Uterus (tissue), 4 donors: Measurements from ENCODE around the gene MAGEB1. TPM values are rescaled to one million over a fixed set of nuclear protein-coding genes. Genes with fewer than 3 reads are reported as not detected.

Source experiments
- DNase-seq, 2 donors: peaks; one replicate each; pipeline ENCODE4 v3.0.0-alpha.2; 2019 to 2020
- H3K27ac ChIP-seq, 2 donors: fragments of 200-600 bp; sonication (generic); 1 replicate in 1 of 2; 2 replicates in 1 of 2; pipeline ENCODE4 v1.5.1; 2016 to 2018
- H3K27me3 ChIP-seq, 2 donors: fragments of 200-600 bp; sonication (generic); one replicate each; pipeline ENCODE4 v1.5.1; 2018 to 2019; ENCODE audit warnings: control low read depth in 1 of 2
- H3K36me3 ChIP-seq, 2 donors: fragments of 200-600 bp; sonication (generic); one replicate each; pipeline ENCODE4 v1.5.1; 2019; ENCODE audit warnings: control low read depth in 1 of 2
- H3K4me1 ChIP-seq, 2 donors: fragments of 200-600 bp; sonication (generic); one replicate each; pipeline ENCODE4 v1.5.1; 2018 to 2019; ENCODE audit warnings: control low read depth in 1 of 2
- H3K4me3 ChIP-seq, 2 donors: fragments of 200-600 bp; sonication (generic); 1 replicate in 1 of 2; 2 replicates in 1 of 2; pipeline ENCODE4 v1.5.1; 2018 to 2019; ENCODE audit warnings: mild to moderate bottlenecking in 1 of 2
- H3K9me3 ChIP-seq, 2 donors: fragments of 200-600 bp; sonication (generic); one replicate each; pipeline ENCODE4 v1.5.1; 2019; ENCODE audit warnings: control low read depth in 1 of 2
- CTCF ChIP-seq, 4 experiments: fragments of 200-600 bp in 2 of 4; fragments of 450-650 bp in 2 of 4; sonication (generic) in 2 of 4; IDR thresholded peaks; one replicate each; pipeline ENCODE4 v1.5.1; 2016 to 2019; ENCODE audit warnings: antibody characterized with exemption in 4 of 4, mild to moderate bottlenecking in 2 of 4, moderate library complexity in 1 of 4
- POLR2A ChIP-seq, 2 donors: fragments of 450-650 bp; IDR thresholded peaks; one replicate each; pipeline ENCODE4 v1.6.1; 2016; ENCODE audit warnings: antibody characterized with exemption in 2 of 2, mild to moderate bottlenecking in 1 of 2, moderate library complexity in 1 of 2
- intact Hi-C: fragments of 100-400 bp; cut with DNase I; formaldehyde crosslinking; loops from one replicate; pipeline ENCODE4 v1.15.1; 2023; ENCODE audit warnings: low total_unique reads
- total RNA-seq, 4 donors: library from RNA; depleted of rRNA in 3 of 4; stranded (reverse); fragments of >200 nt in 3 of 4; gene quantifications; one replicate each; pipeline versions ENCODE4 v1.1.0 to v1.2.4, GENCODE V29; 2014 to 2023
- donor health status: DM: yes; HTN: yes; CAD: no.

The MAGEB1 gene
- total RNA-seq, 4 donors from 2014 or later: not detected

GRCh38 chrX:30220661-30221060 lies 26.3 kb upstream of the MAGEB1 start:
- intact Hi-C loops: no loop called here

GRCh38 chrX:30224536-30224935 lies 22.4 kb upstream of the MAGEB1 start:
- intact Hi-C loops: no loop called here
- H3K9me3 ChIP-seq: no peaks in the 10 kb centered on the region
- TF ChIP-seq POLR2A (IDR thresholded peaks at IDR 0.05) (no peak), CTCF (IDR thresholded peaks at IDR 0.05) (no peak)
- DNase-seq: no peak
- H3K4me1 ChIP-seq: no peaks in the 10 kb centered on the region
- no peak overlapping the region for H3K27ac ChIP-seq
- no peak overlapping the region for H3K4me3 ChIP-seq
- no peaks in the 10 kb centered on the region for H3K27me3 ChIP-seq
- no peaks in the 10 kb centered on the region for H3K36me3 ChIP-seq

More at GRCh38 chrX:30220661-30221060, 26.3 kb upstream of the MAGEB1 start:
- Histone ChIP-seq H3K4me3 (no peak overlapping the region), H3K27me3 (no peaks in the 10 kb centered on the region), H3K4me1 (no peaks in the 10 kb centered on the region), H3K9me3 (no peaks in the 10 kb centered on the region), H3K27ac (no peak overlapping the region), H3K36me3 (no peaks in the 10 kb centered on the region)
- no peak for TF ChIP-seq CTCF (IDR thresholded peaks at IDR 0.05)
- TF ChIP-seq POLR2A (IDR thresholded peaks at IDR 0.05): no peak
- no peak for DNase-seq

GRCh38 chrX:30228526-30228925 lies 18.4 kb upstream of the MAGEB1 start:
- Histone ChIP-seq H3K36me3 (no peaks in the 10 kb centered on the region), H3K27ac (no peak overlapping the region), H3K4me1 (no peaks in the 10 kb centered on the region), H3K27me3 (no peaks in the 10 kb centered on the region), H3K9me3 (no peaks in the 10 kb centered on the region), H3K4me3 (no peak overlapping the region)
- intact Hi-C loops: no loop called here
- TF ChIP-seq POLR2A (IDR thresholded peaks at IDR 0.05): no peak
- TF ChIP-seq CTCF (IDR thresholded peaks at IDR 0.05): no peak
- DNase-seq: no peak

- no peak for TF ChIP-seq POLR2A (IDR thresholded peaks at IDR 0.05)
- no peak for TF ChIP-seq CTCF (IDR thresholded peaks at IDR 0.05)
- H3K27me3 ChIP-seq: no peaks in the 10 kb centered on the region
- no peaks in the 10 kb centered on the region for H3K9me3 ChIP-seq
- H3K4me1 ChIP-seq: no peaks in the 10 kb centered on the region
- no peak within 1 kb of the TSS for H3K27ac ChIP-seq
- H3K4me3 ChIP-seq: no peak within 1 kb of the TSS
- H3K36me3 ChIP-seq: no peaks in the 10 kb centered on the region
- no peak for DNase-seq
- intact Hi-C loops: no loop called here
Observed at GRCh38 chrX:30230395-30230794, 16.6 kb upstream of the MAGEB1 start, which contains the start of gene MAGEB3. MAGEB3 (plus strand) TSS chrX:30230657; CDS start chrX:30235925, 5,268 bp downstream.

- Histone ChIP-seq H3K27ac (no peak within 1 kb of the TSS), H3K36me3 (no peaks in the 10 kb centered on the region), H3K9me3 (no peaks in the 10 kb centered on the region), H3K4me3 (no peak within 1 kb of the TSS), H3K27me3 (no peaks in the 10 kb centered on the region), H3K4me1 (no peaks in the 10 kb centered on the region)
- intact Hi-C loops: no loop called here
- TF ChIP-seq CTCF (IDR thresholded peaks at IDR 0.05) (no peak), POLR2A (IDR thresholded peaks at IDR 0.05) (no peak)
- no peak for DNase-seq
Observed at GRCh38 chrX:30241724-30242415, 5.1 kb upstream of the MAGEB1 start, which contains the start of gene MAGEB4. MAGEB4 (plus strand) TSS chrX:30242000; CDS start chrX:30242136, 136 bp downstream.
